Activated CD4-positive, alpha-beta T cell treated with anti-CD3 and anti-CD28 coated beads, Interleukin-2, amount 50 U/mL, for 1 hour (primary cell): ENCODE data around the gene NMNAT3.

Source experiments
- DNase-seq: peaks from one replicate; pipeline ENCODE4 v3.0.0-alpha.2; 2020

The NMNAT3 gene

DNA sequence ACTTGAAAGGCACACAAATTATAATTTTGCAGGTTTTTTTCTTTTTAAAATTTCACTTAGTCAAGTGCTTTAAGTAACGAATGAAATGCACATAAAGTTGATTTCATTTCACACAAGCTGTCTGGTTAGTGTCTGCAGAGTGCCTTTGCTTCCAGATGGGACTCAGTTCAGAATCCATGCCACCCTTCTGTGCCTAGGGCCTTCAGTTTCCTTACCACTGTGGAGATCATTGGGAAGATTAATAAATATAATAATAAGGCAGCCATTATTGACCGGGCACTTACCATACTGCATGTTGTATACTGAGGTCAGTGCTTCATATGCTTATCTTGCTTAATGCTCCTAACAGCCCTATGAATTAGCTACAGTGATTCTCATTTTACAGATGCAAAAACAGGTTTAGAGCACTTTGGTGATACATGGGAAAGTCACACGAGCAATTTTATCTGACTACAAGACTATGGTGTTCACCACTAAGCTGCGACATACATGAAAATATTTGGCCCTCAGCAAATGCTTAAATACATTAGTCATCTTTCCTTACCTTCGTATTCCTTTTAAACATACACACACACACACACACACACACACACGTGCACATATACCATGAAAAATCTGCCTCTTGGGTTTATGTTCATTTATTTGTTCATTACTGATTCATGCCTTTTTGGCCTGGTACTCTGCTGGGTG lies 3.1 kb downstream of the NMNAT3 start:
- no peak for DNase-seq

DNA sequence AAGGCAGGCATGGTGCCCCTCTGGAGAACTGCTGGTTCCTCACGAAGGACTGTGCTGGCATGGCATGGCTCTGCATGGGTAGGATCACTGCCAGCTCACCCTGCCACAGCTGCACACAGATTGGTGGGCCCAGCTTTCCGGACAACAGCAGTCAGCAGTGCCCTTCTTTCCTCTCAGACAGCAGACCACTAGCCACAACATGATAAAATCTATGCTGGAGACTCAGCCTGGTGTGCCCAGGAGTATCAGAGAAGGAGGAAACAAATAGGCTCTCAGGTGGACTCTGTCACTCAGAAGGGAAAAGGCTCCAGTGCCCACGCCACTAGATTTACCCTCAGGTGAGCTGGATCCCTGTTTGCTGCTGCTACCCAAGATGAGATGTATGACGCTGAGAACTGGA lies 4.9 kb downstream of the NMNAT3 start:
- no peak for DNase-seq

DNA sequence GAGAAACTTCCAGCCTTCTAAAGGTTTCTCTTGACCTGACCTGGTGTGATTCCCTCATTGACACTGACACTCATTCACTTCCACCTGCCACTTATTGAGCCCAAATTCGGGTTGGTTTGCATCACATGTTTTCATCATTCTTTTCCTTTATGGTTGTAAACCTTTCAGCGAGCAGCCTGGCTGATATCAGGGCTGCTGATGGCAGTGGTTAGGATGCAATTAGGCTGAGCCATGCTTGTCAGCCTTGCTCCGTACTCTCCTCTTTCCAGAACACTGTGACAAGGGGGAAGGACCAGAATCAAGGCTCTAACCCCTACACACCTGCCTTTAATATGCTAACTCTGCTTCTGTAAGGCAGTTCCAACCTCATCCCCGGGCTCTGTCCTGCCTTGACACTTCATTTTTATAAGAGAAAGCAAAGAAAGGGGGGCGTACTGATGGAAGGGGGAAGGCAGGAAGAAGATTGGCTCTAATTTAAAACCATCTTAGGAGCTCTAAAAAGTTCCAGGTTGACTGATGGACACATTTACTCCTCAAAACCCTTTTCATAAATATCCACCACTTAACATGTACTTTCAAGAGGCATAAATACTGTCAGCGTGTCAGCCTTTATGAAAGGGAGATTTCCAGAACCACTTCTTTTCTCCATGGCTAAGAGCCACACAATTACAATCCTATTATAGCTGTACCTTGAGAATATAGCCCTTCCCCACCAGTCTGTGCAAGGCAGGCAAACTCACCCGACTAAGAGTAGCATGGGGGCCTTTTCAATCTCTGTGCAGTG lies 5.7 kb downstream of the NMNAT3 start:
- DNase-seq: no peak

DNA sequence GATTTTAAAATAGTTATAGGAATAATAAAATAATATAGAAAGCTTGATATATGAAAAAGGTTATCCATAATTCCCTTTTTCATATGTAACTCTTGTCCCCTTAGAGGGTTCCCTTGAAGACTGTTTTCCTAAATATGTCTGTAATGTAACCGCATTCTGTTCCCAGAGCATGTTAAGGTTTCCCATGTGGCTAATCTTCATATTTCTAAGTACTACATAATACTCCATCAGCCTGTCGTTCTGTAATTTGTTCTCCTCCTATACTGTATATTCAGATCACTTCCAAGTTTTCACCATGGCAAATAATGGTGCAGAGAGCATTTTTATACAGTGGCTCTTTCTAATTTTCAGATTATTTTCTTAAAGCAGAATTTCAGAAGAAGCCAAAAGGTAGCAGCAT lies 6.7 kb downstream of the NMNAT3 start:
- DNase-seq: no peak

DNA sequence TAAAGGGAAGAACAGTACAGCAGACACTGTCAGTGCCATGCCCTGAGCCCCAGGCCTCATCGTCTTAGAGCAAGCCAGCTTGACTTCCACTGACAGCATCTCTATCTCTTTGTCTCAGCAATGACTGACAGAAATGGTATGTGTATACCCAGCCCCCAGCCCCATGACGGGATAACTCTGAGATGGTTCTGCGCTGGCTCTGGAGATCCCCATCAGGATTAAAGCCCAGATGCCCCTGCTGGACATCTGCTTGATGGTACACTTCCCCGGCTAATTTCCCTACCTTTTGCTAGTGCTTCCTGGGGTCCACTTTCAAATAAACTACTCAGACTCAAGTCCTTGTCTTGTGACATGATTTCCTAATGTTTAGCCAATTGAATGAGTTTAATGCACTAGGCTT lies 7.6 kb downstream of the NMNAT3 start:
- no peak for DNase-seq

DNA sequence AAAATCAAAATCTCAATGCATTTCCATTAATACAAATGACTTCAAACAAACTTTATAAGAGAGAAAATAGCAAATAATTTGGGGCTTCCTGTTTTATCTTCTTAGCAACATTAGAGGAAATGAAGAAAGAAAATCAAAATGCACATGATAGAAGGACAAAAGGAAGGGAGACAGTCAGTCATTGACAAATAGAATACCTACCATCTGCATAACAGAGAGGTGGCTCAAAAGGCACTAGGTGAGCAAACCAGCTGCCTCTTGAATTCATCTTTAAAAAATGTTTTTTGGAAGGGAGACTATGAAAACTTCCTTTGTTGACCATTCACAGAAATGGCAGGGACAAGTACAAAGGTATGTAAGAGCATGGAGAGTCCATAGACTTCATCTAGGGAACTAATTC lies 9.4 kb downstream of the NMNAT3 start:
- DNase-seq: no peak

DNA sequence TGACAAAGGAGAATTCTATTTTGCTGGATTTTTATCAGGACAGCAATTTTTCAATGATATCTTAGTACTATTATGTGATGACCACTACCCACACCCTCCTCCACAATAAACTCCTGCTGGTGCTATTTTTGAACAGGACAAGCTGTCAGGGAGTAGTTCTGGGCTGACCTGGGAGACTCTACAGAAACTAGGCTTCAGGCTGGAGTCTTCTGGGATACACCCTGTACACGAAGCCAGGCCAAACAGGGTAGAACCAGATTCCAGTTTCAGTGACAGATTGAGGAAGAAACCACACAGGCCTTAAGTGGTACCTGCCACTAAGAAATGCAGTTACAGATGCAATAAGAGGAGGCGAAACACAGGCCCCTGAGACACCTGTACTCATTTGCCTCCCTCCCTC lies 12.8 kb downstream of the NMNAT3 start:
- no peak for DNase-seq

DNA sequence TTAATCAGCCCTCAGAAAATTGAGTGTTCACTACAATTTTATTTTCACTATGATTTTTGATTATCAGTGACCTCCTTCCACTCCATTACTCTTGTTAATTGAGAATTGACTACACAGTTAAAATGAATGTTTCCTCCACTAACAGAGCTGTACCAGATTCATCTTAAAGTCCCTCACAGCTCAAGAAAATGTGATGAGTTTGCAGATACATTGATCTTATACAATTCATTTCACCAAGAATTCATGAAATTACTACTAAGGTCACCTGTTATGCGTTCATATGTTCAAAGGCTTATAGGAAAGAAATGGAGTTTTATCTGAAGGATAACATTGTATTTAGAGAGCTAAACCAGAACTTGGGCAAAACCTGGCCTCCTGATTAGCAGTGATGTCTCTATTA lies 17.5 kb downstream of the NMNAT3 start:
- DNase-seq: no peak

DNA sequence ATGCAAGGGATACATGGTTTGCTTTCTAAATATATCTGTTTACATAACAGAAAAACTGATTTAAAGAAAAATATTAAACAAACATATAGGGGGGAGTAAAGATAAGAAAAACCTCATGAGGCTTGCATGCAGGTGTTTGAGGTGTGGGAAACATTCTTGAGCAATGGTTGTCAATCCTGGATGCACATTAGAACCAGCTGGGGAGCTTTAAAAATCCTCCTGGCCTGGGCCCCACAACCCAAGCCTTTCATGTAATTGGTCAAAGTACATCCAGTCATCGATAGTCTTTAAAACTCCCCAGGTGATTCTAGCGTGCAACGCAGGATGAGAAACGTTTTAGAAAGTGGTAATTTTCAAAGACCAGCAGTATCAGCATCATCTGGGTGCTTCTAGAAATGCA lies 18.3 kb downstream of the NMNAT3 start:
- no peak for DNase-seq

DNA sequence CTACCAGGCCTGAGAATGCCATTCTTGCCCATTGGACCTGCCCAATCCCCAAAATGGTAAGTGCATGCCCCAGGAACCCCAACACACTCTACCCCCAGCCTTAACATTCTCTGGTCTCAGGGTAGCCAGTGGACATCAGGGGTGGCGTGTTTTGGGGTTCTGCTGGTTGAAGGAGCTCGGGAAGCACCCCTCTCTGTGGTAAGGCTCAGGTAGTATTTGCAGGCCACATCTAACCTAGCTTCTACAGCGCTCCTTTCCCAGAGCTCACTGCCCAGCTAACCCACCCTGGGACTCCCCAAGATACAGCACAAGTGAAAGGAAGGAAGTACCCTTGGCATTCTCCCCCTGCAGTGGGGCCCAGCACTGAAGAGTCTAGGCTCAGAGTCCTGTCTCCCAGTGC lies 19.8 kb downstream of the NMNAT3 start:
- DNase-seq: no peak

DNA sequence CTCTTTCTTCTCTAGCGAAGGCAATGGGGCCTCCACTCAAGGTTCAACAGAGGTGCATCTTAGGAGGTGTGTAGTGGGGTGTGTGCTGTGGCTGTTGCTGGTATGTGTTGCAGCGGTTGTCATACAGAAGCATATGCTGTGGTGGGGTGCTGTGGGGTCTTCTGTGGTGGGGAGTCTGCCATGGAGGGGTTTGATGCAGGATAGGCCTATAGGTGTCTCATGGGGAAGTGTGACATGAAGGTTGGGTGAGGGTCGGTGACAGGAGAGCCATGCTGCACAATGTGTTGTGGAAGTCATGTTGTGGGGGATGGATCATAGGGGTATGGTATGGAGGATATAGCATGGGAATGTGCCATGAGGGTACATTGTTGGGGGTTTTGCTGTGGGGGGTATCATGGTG lies 20.3 kb downstream of the NMNAT3 start:
- no peak for DNase-seq

DNA sequence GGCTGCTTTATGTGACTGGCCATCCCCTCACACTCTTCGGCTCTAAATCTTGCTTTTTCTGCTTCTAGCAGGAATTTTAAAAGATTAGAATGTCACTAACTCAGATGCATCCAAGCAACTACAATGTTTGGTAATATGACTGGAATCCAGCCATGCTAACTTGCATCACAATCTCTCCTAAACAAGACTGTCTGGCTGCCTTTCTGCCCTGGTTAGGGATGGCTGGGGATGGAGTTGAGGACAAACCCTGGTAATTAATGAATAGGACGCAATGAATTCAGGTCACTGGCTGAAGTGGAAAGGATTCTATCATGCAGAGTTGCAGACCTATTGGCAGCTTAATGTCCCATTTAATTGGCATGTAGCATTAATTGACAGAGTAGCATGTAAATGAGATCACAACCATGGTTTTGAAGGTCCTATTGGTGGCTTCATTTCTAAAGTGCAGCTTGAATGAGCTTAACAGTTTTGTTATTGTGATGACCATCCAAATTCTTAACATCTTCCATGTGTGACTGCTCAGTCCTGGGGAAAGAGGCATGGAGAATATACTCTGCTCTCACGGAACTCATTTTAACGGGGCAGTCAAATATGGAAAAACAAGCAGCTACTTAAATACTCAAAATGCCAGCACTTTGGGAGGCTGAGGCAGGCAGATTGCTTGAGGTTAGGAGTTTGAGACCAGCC lies 21.7 kb downstream of the NMNAT3 start:
- no peak for DNase-seq

DNA sequence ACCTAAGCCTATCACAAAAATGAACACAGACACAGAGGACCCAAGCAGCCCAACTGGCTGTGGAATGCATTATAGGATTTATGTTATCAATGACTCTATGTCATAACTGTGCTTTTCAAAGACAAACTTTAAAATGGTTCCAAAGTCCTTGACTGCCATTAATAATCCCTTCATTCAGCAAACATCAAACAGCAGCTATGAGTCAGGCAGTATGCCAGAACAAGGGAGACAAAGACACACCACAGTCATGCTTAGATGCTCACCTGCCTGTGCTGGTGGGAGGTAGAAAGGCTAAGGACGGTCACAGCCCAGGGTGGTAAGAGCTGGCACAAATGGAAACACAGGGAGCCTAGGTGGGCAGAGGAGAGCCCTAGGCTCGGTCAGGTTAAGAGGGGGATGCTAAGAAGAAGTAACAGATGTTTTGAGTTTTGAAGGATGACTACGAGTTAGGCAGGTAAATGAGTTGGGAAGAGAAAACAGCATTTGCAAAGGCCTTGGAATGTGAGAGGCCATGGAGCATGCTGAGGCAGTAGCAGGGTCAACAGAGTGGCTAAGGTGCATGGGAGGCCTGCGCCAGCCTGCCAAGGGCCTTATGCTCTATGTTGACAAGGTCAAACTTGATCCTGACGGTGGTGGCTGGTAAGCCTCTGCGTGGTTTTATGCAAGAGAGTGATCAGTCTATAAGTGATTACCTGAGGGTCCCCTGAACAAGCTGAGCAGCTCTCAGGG lies 23.0 kb downstream of the NMNAT3 start:
- no peak for DNase-seq

DNA sequence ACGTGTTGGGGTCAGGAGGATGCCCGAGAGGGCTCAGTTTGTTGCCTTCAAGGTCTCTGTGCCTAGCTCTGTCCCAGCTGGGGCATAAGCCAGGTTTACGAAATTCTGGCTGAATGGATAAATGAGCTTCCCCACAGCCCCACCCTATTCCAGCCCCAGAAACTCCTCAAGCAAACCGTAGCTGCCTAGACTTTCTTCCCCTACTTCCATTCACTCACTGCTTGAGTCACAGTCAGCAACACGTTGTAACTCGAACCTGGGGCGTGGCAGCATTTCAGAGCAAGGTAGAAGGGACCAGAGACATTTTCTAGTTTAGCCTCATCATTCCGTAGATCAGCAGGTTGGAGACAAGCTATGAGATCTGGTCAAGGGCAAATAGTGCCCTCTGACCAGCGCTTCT lies 24.2 kb downstream of the NMNAT3 start:
- no peak for DNase-seq

DNA sequence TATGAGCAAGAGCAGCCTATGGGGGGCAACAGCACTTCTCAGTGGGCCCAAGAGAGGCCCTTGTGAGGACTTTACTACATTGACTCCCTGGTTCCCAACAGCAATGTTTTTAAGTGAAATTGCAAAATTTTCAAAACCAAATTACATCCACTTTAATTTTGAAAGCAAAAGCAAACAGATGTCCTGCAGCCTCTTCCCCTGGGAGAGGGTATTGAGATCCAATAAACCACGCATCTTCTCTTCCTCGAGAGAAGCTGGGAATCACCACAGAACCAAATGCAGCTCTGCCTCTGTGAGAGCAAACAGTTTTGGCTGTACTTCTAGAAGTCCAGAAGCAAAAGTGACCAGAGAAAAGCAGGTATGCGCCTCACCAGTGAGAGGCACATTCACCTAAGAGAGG lies 25.2 kb downstream of the NMNAT3 start:
- no peak for DNase-seq

DNA sequence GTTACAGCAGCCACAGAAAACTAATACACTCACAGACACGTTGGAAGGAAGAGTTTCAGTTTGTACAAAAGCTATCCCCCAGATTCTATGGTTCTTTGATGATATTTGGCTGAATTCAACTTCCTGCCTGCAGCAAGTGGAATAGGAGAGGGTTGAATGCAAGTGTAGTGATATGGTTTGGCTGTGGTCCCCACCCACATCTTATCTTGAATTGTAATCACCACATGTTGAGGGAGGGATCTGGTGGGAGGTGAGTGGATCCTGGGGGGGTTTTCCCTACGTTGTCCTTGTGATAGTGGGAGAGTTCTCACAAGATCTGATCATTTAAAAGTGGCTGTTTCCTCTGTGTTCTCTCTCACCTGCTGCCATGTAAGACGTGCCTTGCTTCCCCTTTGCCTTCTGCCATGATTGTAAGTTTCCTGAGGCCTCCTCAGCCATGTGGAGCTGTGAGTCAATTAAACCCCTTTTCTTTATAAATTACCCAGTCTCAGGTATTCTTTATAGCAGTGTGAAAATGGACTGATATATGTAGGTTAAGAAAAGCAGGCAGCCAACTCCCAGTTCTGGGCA lies 29.8 kb downstream of the NMNAT3 start:
- DNase-seq: no peak

DNA sequence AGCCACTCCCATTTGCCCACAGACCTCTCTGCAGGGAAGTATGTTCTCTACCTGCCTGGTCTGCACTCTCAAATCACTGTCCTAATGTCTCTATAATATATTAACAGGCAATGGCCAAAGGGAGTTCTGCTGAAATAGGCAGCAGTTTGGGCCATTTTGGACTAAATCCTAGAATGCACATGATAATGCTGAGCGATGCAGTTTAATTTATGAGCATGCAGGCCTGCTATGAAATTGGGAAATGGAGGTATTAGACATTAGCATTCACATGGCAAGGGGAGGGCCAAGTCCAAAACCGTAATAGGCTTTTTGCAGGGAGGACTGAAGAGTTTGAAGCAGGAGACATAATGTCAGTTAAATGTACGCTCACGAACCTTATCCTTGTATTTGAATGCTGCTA lies 31.3 kb downstream of the NMNAT3 start:
- DNase-seq: no peak

DNA sequence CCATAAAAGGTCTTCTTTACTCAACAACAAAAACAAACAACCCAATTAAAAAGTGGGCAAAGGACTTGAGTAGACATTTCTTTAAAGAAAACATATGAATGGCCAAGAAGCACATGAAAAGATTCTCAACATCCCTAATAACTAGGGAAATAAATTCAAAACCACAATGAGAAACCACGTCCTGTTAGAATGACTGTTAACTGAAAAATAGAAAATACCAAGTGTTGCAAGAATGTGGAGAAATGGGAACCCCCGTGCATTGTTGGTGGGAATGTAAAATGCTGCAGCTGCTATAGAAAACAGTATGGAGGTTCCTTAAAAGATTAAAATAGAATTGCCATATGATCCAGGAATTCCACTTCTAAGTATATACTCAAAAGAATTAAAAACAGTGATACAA lies 34.8 kb downstream of the NMNAT3 start:
- DNase-seq: no peak

DNA sequence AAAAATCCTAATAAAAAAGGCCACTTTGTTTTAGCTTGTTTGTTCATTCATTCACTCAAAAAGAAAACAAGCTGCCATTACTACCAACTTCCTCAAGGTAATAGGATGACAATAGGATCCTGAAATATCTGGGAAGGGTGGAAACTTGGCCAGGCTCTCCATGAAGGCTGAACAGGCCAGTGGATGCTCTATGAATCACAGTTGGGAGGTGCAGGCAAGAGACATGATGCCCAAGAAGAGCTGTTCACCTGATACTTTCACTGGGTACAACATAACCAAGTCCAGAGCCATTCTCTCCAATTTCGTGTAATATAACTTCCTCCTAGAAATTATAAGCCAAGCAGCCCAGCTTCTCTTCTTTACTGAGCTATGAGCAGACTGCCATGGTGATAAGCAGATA lies 37.3 kb downstream of the NMNAT3 start:
- no peak for DNase-seq

DNA sequence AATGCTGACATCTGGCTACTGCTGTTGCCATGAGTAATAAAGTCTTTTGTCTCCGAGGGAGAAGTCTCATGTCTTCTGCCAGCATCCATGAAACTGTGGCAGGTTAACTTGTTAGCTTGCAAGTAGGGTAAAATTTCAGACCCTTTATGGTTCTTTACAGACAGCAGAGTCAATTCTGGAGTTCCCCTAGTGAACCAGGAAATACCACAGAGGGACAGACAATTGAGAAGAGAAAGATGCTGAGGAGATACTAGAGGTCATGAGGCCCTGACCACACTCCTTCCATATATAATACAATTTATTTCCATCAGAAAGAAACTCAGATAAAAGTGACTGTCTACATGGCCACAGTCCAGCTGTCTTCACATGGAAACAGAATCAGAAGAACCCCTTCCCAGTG lies 38.1 kb downstream of the NMNAT3 start:
- DNase-seq: no peak

DNA sequence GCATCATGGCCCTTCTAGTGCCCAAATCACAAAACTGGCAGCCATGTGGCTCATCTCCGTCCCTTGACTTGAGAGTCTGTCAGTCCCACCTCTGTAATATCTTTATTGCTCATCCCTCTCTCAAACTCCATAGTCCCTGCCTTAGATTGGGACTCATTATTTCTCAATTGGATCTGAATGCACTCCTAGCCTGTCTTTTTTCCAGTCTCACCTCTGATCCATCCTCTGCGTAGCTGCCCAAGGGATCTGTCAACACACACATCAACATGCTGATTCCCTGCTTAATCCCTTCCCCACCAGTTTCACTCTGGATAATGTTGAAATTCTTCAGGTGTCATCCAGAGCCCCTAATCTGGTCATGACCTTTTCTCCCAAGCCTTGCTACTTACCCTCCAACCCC lies 39.3 kb downstream of the NMNAT3 start:
- DNase-seq: no peak

DNA sequence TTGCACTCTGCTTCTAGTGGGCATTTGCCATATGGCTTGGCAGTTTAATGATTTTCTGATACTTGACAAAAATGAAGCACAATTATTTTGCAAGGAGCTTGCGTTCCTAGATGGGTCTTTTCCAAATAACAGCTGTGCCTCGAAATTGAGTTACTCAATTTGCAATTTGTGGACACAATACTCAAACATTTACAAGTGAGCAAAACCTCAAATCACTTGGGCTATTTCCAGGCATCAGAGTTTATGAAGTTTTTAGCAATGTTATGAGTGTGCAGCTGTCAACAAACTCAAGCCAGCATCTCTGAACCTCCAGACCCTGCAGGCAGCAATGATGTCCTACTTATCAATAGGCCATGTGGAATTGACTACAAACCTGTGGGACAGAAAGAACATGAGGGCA lies 41.3 kb downstream of the NMNAT3 start:
- no peak for DNase-seq

DNA sequence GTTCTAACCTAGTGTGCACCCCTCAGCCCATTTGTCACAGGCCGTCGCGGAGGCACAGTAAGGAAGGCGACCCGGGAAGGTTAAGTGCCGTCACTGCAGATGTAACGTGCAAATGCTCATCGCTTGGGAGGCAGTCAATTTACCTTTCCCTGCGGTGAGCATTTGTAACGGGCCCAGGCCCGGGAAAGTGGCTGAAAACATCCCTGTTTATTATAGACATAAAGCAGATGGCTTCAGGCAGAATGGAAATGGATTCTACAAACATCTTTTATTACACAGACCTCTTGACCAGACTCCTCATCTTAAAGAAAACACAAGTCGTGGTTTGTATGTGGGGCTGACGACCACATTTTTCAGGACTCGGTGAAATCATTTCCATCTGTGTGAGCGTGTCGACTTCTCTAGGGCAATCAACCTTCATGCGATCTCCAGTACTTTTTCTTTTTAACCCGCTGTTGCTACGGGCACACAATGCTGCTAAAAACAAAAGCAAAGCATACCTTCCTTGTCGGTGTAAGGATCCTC lies 43.6 kb downstream of the NMNAT3 start:
- no peak for DNase-seq
